B cell (primary cell): Measurements from ENCODE around the gene KRT33B. TPM values are rescaled to one million over a fixed set of nuclear protein-coding genes. Genes with fewer than 3 reads are reported as not detected.

Source experiments
- ATAC-seq: fragments of 200-7000 bp; cut with Tn5 transposase; one replicate; pipeline ENCODE4 v1.10.0; 2021; ENCODE audit warnings: low read depth, mild to moderate bottlenecking, moderate number of reproducible peaks, moderate library complexity
- CTCF ChIA-PET: fragments of 350-600 bp; sonication (Branson Sonifier 250); formaldehyde crosslinking; loops from one replicate; lab custom pipeline; 2021; ENCODE audit warnings: antibody characterized with exemption, inconsistent platforms; lab: Charles Lee
- POLR2A ChIA-PET: fragments of 350-600 bp; sonication (Branson Sonifier 250); formaldehyde crosslinking; loops from one replicate; lab custom pipeline; 2021; ENCODE audit warnings: antibody characterized with exemption; lab: Charles Lee
- DNase-seq: peaks from one replicate; pipeline ENCODE4 v3.0.0; 2013
- H2AFZ ChIP-seq: 2 replicates; pipeline ENCODE4 v1.6.1; 2012; ENCODE audit warnings: mild to moderate bottlenecking, low read depth, low read length; ENCODE audit not compliant: insufficient read depth, poor library complexity, severe bottlenecking
- H3K27ac ChIP-seq, 2 donors: 1 replicate in 1 of 2; 2 replicates in 1 of 2; pipeline ENCODE4 v1.5.1; 2012 to 2013; ENCODE audit warnings: low read length in 2 of 2, mild to moderate bottlenecking in 2 of 2, moderate library complexity in 1 of 2
- H3K27me3 ChIP-seq, 4 experiments: fragments of 200-600 bp in 1 of 4; sonication (generic) in 1 of 4; replicated peaks in 1 of 4; 1 replicate in 2 of 4; 2 replicates in 2 of 4; pipeline versions ENCODE4 v1.6.1 to v1.7.0; 2013 to 2016; ENCODE audit warnings: low read length in 3 of 4, mild to moderate bottlenecking in 2 of 4, mixed read lengths in 1 of 4, moderate library complexity in 1 of 4; ENCODE audit not compliant: insufficient read depth in 4 of 4, control insufficient read depth in 3 of 4; ENCODE audit errors: control extremely low read depth in 1 of 4
- H3K36me3 ChIP-seq, 2 experiments: replicated peaks in 1 of 2; 1 replicate in 1 of 2; 2 replicates in 1 of 2; pipeline versions ENCODE4 v1.6.1 to v1.7.1; 2013; ENCODE audit warnings: low read length in 1 of 2; ENCODE audit not compliant: insufficient read depth in 2 of 2, control insufficient read depth in 1 of 2; ENCODE audit errors: control extremely low read depth in 1 of 2, extremely low read depth in 1 of 2
- H3K4me1 ChIP-seq, 2 donors: fragments of 200-600 bp in 1 of 2; sonication (generic) in 1 of 2; 1 replicate in 1 of 2; 2 replicates in 1 of 2; pipeline versions ENCODE4 v1.5.1 to v1.6.1; 2013 to 2017; ENCODE audit warnings: low read length in 2 of 2; ENCODE audit not compliant: control insufficient read depth in 2 of 2, insufficient read depth in 2 of 2
- H3K4me2 ChIP-seq: replicated peaks from 2 replicates; pipeline ENCODE3; 2012; ENCODE audit warnings: mild to moderate bottlenecking, low read depth, low read length; ENCODE audit not compliant: poor library complexity, severe bottlenecking
- H3K4me3 ChIP-seq, 5 experiments: fragments of 200-600 bp in 1 of 5; sonication (generic) in 1 of 5; 1 replicate in 3 of 5; 2 replicates in 2 of 5; pipeline versions ENCODE4 v1.5.1 to v1.7.0; 2011 to 2016; ENCODE audit warnings: low read length in 4 of 5, mild to moderate bottlenecking in 4 of 5, low read depth in 2 of 5, control low read depth in 1 of 5, moderate library complexity in 1 of 5; ENCODE audit not compliant: insufficient read depth in 1 of 5; ENCODE audit errors: control extremely low read depth in 1 of 5, extremely low read depth in 1 of 5
- H3K79me2 ChIP-seq: fragments of 200-600 bp; sonication (generic); one replicate; pipeline ENCODE4 v1.6.0; 2016; ENCODE audit warnings: low read length; ENCODE audit not compliant: control insufficient read depth, insufficient read depth
- H3K9ac ChIP-seq: fragments of 200-600 bp; sonication (generic); 2 replicates; pipeline ENCODE4 v1.6.1; 2017; ENCODE audit warnings: mild to moderate bottlenecking, low read length, moderate library complexity
- H3K9me3 ChIP-seq, 3 donors: one replicate each; pipeline versions ENCODE4 v1.6.1 to v1.7.1; 2013; ENCODE audit warnings: low read length in 2 of 3; ENCODE audit not compliant: control insufficient read depth in 2 of 3, insufficient read depth in 1 of 3; ENCODE audit errors: control extremely low read depth in 1 of 3
- H4K20me1 ChIP-seq: 2 replicates; pipeline ENCODE4 v1.6.0; 2012; ENCODE audit warnings: mild to moderate bottlenecking, low read length; ENCODE audit not compliant: insufficient read depth, control insufficient read depth, poor library complexity, severe bottlenecking
- H3K27ac Mint-ChIP-seq: one replicate; pipeline ENCODE4 v1.8.0; 2021; ENCODE audit warnings: mixed read lengths
- H3K27me3 Mint-ChIP-seq: one replicate; pipeline ENCODE4 v1.8.0; 2021; ENCODE audit warnings: mixed read lengths
- H3K4me1 Mint-ChIP-seq: one replicate; pipeline ENCODE4 v1.8.0; 2021; ENCODE audit warnings: mixed read lengths
- H3K4me3 Mint-ChIP-seq: one replicate; pipeline ENCODE4 v1.8.0; 2021; ENCODE audit warnings: mixed read lengths
- H3K9me3 Mint-ChIP-seq: one replicate; pipeline ENCODE4 v1.8.0; 2022; ENCODE audit warnings: mixed read lengths; ENCODE audit not compliant: insufficient read depth
- CTCF ChIP-seq: fragments of 200-600 bp; IDR thresholded peaks from one replicate; pipeline ENCODE4 v1.8.0; 2022; ENCODE audit warnings: antibody characterized with exemption, mild to moderate bottlenecking
- EZH2 ChIP-seq: IDR thresholded peaks from 2 replicates; pipeline ENCODE4 v1.6.1; 2012; ENCODE audit warnings: borderline replicate concordance, low read depth, mild to moderate bottlenecking, moderate library complexity, low read length; ENCODE audit not compliant: insufficient read depth, poor library complexity, severe bottlenecking
- WGBS: methylation state at CpG from one replicate; pipeline ENCODE4 v1.1.5; 2013; ENCODE audit warnings: missing lambda C conversion rate; ENCODE audit not compliant: insufficient coverage; 5-methylcytosine and 5-hydroxymethylcytosine counted together
- intact Hi-C: fragments of 100-400 bp; cut with micrococcal nuclease; formaldehyde crosslinking; loops from one replicate; pipeline ENCODE4 v1.10.0; 2022
- polyA plus RNA-seq: library from polyadenylated mRNA; depleted of rRNA; stranded (reverse); fragments of >200 nt; gene quantifications from 2 replicates; pipeline ENCODE4 v1.2.3, GENCODE V29; 2012
- total RNA-seq, 2 donors: library from RNA; stranded (reverse); fragments of 120-200 nt in 1 of 2; gene quantifications; 1 replicate in 1 of 2; 2 replicates in 1 of 2; pipeline versions ENCODE4 v1.2.3 to v1.2.4, GENCODE V29; 2013 to 2022

The KRT33B gene
- total and polyA plus RNA-seq, 2 donors (not counting 1 experiment from before 2014, with no cell fraction given) = not detected

DNA sequence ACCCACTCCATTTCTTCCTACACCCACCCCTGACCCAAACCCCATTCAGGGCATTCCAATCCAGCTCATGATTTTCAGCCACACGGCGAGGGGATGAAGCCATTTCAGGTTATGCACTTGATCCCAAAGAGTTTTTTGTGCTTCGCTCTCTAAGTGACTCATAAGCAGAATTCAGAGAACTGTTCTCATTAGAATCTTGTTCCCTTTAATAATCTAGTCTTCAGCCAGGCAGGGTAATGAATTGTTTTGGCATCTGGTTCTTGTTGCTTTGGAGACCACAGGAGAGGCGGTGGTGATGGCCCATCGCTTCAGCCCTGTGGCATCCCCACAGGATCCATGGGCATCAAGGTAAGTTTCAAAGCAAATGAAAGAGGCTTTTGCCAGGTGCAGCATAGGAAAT, 32.5 kb upstream of the KRT33B start:
- Histone ChIP-seq H3K4me2 (no peak overlapping the region), H3K36me3 (no peaks in the 10 kb centered on the region), H3K79me2 (no peaks in the 10 kb centered on the region), H3K4me1 (no peaks in the 10 kb centered on the region), H2AFZ (no peak overlapping the region), H4K20me1 (no peaks in the 10 kb centered on the region), H3K9me3 (no peaks in the 10 kb centered on the region), H3K9ac (no peak overlapping the region), H3K27me3 (peaks cover 0 to 11% (median 1%) of the 10 kb centered on the region in 4 experiments), H3K4me3 (no peak overlapping the region), H3K27ac (no peak overlapping the region)
- no peak for TF ChIP-seq CTCF
- ChIA-PET POLR2A (no interaction called here), CTCF (no interaction called here)
- ATAC-seq (no peak), DNase-seq (no peak)
- H3K27ac Mint-ChIP-seq = peak overlapping the region; percentile 10
- no peak overlapping the region for H3K4me3 Mint-ChIP-seq
- intact Hi-C loops = no loop called here
- WGBS = 93% methylated on average over 3 of the region's 5 CpGs
- no peaks in the 10 kb centered on the region for H3K4me1 Mint-ChIP-seq
- no peaks in the 10 kb centered on the region for H3K9me3 Mint-ChIP-seq
- peaks cover 45% of the 10 kb centered on the region for H3K27me3 Mint-ChIP-seq

DNA sequence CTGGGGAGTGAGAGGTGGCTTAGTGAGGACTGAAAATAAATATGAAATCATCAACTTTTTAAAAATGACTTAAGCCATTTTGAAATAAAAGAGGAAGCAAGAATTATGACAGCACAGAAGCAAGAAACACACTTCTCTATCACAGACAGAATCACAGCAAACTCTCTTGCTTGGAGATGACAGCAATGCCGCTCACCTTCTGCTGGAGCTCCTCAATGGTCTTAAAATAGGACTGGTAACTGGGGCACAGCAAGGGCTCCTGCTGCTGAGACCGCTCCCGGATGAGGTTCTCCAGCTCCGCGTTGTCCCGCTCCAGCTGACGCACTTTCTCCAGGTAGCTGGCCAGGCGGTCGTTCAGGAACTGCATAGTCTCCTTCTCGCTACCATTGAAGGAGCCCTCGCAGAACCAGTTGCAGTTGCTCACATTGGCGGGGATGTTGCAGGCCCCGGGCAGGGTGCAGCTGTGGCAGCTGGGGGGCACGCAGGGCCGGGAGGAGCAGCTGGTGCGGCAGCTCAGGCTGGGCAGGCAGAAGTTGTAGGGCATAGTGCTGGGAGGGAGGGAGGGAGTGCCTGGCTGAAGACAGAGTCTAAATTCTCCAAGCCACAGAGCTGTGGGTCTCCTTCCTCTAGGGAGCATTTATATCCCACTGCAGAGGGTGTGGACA, 27.5 kb upstream of the KRT33B start, which contains the start of gene KRT31:
Gene KRT31 (minus strand): TSS at position 613 of the 665 bp plus-strand sequence. CDS start 69 bp downstream, at position 544.
- peaks cover 0 to 4% (median 1%) of the 10 kb centered on the region in 4 experiments for H3K27me3 ChIP-seq
- no peak for ATAC-seq
- Mint-ChIP-seq H3K27ac (no peak within 1 kb of the TSS), H3K4me3 (no peak within 1 kb of the TSS), H3K27me3 (peaks cover 50% of the 10 kb centered on the region), H3K4me1 (no peaks in the 10 kb centered on the region), H3K9me3 (no peaks in the 10 kb centered on the region)
- TF ChIP-seq EZH2 (no peak), CTCF (no peak)
- no peak for DNase-seq
- H3K79me2 ChIP-seq = no peaks in the 10 kb centered on the region
- no peak within 1 kb of the TSS for H3K4me2 ChIP-seq
- H3K4me3 ChIP-seq = no peak within 1 kb of the TSS
- H3K27ac ChIP-seq = no peak within 1 kb of the TSS
- no peak within 1 kb of the TSS for H2AFZ ChIP-seq
- POLR2A ChIA-PET = no interaction called here
- no peak within 1 kb of the TSS for H3K9ac ChIP-seq
- WGBS = 90% methylated on average over 15 of the region's 16 CpGs
- no peaks in the 10 kb centered on the region for H3K9me3 ChIP-seq
- H3K36me3 ChIP-seq = no peaks in the 10 kb centered on the region
- intact Hi-C loops = no loop called here
- no peaks in the 10 kb centered on the region for H4K20me1 ChIP-seq
- no peaks in the 10 kb centered on the region for H3K4me1 ChIP-seq
- CTCF ChIA-PET = no interaction called here
